ENCODE data around the gene SREBF2. TPM values are rescaled to one million over a fixed set of nuclear protein-coding genes. Genes with fewer than 3 reads are reported as not detected.

Gene SREBF2
- total RNA-seq, 1 donor, result 47.9 TPM

- H3K9me3 ChIP-seq (ENCODE audit: low read depth, low read length), result no peaks in the 10 kb centered on the region
- H3K4me3 ChIP-seq (ENCODE audit: low read length), result no peak overlapping the region
- no peaks in the 10 kb centered on the region for H3K27me3 ChIP-seq (ENCODE audit: insufficient read depth, low read length)
- H3K4me1 ChIP-seq (ENCODE audit: insufficient read depth, low read length), result peaks cover 5% of the 10 kb centered on the region
Observed at GRCh38 chr22:41875531-41876270, 42.8 kb downstream of the SREBF2 start.

- Histone ChIP-seq H3K27me3 (ENCODE audit: insufficient read depth, low read length) (no peaks in the 10 kb centered on the region), H3K4me1 (ENCODE audit: insufficient read depth, low read length) (peaks cover 5% of the 10 kb centered on the region), H3K4me3 (ENCODE audit: low read length) (no peak overlapping the region), H3K9me3 (ENCODE audit: low read depth, low read length) (no peaks in the 10 kb centered on the region)
Observed at GRCh38 chr22:41876275-41876674, 43.4 kb downstream of the SREBF2 start.

- no peaks in the 10 kb centered on the region for H3K9me3 ChIP-seq (ENCODE audit: low read depth, low read length)
- peaks cover 5% of the 10 kb centered on the region for H3K4me1 ChIP-seq (ENCODE audit: insufficient read depth, low read length)
- H3K4me3 ChIP-seq (ENCODE audit: low read length), result no peak overlapping the region
- H3K27me3 ChIP-seq (ENCODE audit: insufficient read depth, low read length), result no peaks in the 10 kb centered on the region
Observed at GRCh38 chr22:41876675-41877074, 43.8 kb downstream of the SREBF2 start.

GRCh38 chr22:41880653-41881052 is 47.7 kb downstream of the SREBF2 start:
- no peaks in the 10 kb centered on the region for H3K9me3 ChIP-seq (ENCODE audit: low read depth, low read length)
- H3K27me3 ChIP-seq (ENCODE audit: insufficient read depth, low read length), result no peaks in the 10 kb centered on the region
- H3K4me3 ChIP-seq (ENCODE audit: low read length), result no peak overlapping the region
- H3K4me1 ChIP-seq (ENCODE audit: insufficient read depth, low read length), result no peaks in the 10 kb centered on the region

GRCh38 chr22:41883400-41883799 is 50.5 kb downstream of the SREBF2 start:
- Histone ChIP-seq H3K4me1 (ENCODE audit: insufficient read depth, low read length) (no peaks in the 10 kb centered on the region), H3K4me3 (ENCODE audit: low read length) (no peak overlapping the region), H3K27me3 (ENCODE audit: insufficient read depth, low read length) (no peaks in the 10 kb centered on the region), H3K9me3 (ENCODE audit: low read depth, low read length) (no peaks in the 10 kb centered on the region)

GRCh38 chr22:41885116-41885515 is 52.2 kb downstream of the SREBF2 start:
- Histone ChIP-seq H3K9me3 (ENCODE audit: low read depth, low read length) (no peaks in the 10 kb centered on the region), H3K4me1 (ENCODE audit: insufficient read depth, low read length) (no peaks in the 10 kb centered on the region), H3K27me3 (ENCODE audit: insufficient read depth, low read length) (no peaks in the 10 kb centered on the region), H3K4me3 (ENCODE audit: low read length) (no peak overlapping the region)

GRCh38 chr22:41885516-41885915 is 52.6 kb downstream of the SREBF2 start:
- H3K4me1 ChIP-seq (ENCODE audit: insufficient read depth, low read length), result no peaks in the 10 kb centered on the region
- H3K9me3 ChIP-seq (ENCODE audit: low read depth, low read length), result no peaks in the 10 kb centered on the region

GRCh38 chr22:41888627-41889200 is 55.8 kb downstream of the SREBF2 start:
- H3K27me3 ChIP-seq (ENCODE audit: insufficient read depth, low read length), result no peaks in the 10 kb centered on the region
- no peaks in the 10 kb centered on the region for H3K4me1 ChIP-seq (ENCODE audit: insufficient read depth, low read length)
- H3K9me3 ChIP-seq (ENCODE audit: low read depth, low read length), result no peaks in the 10 kb centered on the region
- no peak overlapping the region for H3K4me3 ChIP-seq (ENCODE audit: low read length)

More at GRCh38 chr22:41885516-41885915, 52.6 kb downstream of the SREBF2 start:
- Histone ChIP-seq H3K4me3 (ENCODE audit: low read length) (no peak overlapping the region), H3K27me3 (ENCODE audit: insufficient read depth, low read length) (no peaks in the 10 kb centered on the region)

- Histone ChIP-seq H3K4me1 (ENCODE audit: insufficient read depth, low read length) (no peaks in the 10 kb centered on the region), H3K27me3 (ENCODE audit: insufficient read depth, low read length) (no peaks in the 10 kb centered on the region), H3K4me3 (ENCODE audit: low read length) (no peak overlapping the region), H3K9me3 (ENCODE audit: low read depth, low read length) (no peaks in the 10 kb centered on the region)
Observed at GRCh38 chr22:41891407-41891806, 58.5 kb downstream of the SREBF2 start.

GRCh38 chr22:41892721-41893120 is 59.8 kb downstream of the SREBF2 start:
- Histone ChIP-seq H3K27me3 (ENCODE audit: insufficient read depth, low read length) (no peaks in the 10 kb centered on the region), H3K9me3 (ENCODE audit: low read depth, low read length) (no peaks in the 10 kb centered on the region), H3K4me3 (ENCODE audit: low read length) (no peak overlapping the region), H3K4me1 (ENCODE audit: insufficient read depth, low read length) (no peaks in the 10 kb centered on the region)

- H3K4me3 ChIP-seq (ENCODE audit: low read length), result no peak overlapping the region
- H3K4me1 ChIP-seq (ENCODE audit: insufficient read depth, low read length), result no peaks in the 10 kb centered on the region
- no peaks in the 10 kb centered on the region for H3K27me3 ChIP-seq (ENCODE audit: insufficient read depth, low read length)
Observed at GRCh38 chr22:41893591-41894375, 60.9 kb downstream of the SREBF2 start.

GRCh38 chr22:41898645-41899044 is 65.7 kb downstream of the SREBF2 start:
- no peak overlapping the region for H3K4me3 ChIP-seq (ENCODE audit: low read length)
- H3K9me3 ChIP-seq (ENCODE audit: low read depth, low read length), result no peaks in the 10 kb centered on the region
- no peaks in the 10 kb centered on the region for H3K4me1 ChIP-seq (ENCODE audit: insufficient read depth, low read length)
- H3K27me3 ChIP-seq (ENCODE audit: insufficient read depth, low read length), result no peaks in the 10 kb centered on the region

More at GRCh38 chr22:41893591-41894375, 60.9 kb downstream of the SREBF2 start:
- H3K9me3 ChIP-seq (ENCODE audit: low read depth, low read length), result no peaks in the 10 kb centered on the region

GRCh38 chr22:41899110-41899509 is 66.2 kb downstream of the SREBF2 start:
- Histone ChIP-seq H3K4me3 (ENCODE audit: low read length) (no peak overlapping the region), H3K9me3 (ENCODE audit: low read depth, low read length) (no peaks in the 10 kb centered on the region), H3K4me1 (ENCODE audit: insufficient read depth, low read length) (no peaks in the 10 kb centered on the region), H3K27me3 (ENCODE audit: insufficient read depth, low read length) (no peaks in the 10 kb centered on the region)

GRCh38 chr22:41899992-41900651 is 67.2 kb downstream of the SREBF2 start:
- Histone ChIP-seq H3K9me3 (ENCODE audit: low read depth, low read length) (no peaks in the 10 kb centered on the region), H3K27me3 (ENCODE audit: insufficient read depth, low read length) (no peaks in the 10 kb centered on the region), H3K4me1 (ENCODE audit: insufficient read depth, low read length) (no peaks in the 10 kb centered on the region), H3K4me3 (ENCODE audit: low read length) (no peak overlapping the region)

All from mononuclear cell (primary cell).